GM12891 (cell line): ENCODE results near the gene PTPRN2.

Experiments
- PAX5 ChIP-seq: IDR thresholded peaks from 2 replicates; pipeline ENCODE4 v1.6.1; 2011; ENCODE audit warnings: low read length, moderate library complexity, mild to moderate bottlenecking; ENCODE audit not compliant: insufficient read depth, severe bottlenecking
- POLR2A ChIP-seq: IDR thresholded peaks from 2 replicates; pipeline ENCODE4 v1.6.1; 2011; ENCODE audit warnings: low read depth, low read length, control low read depth
- POLR2AphosphoS5 ChIP-seq: IDR thresholded peaks from 2 replicates; pipeline ENCODE4 v1.6.1; 2011; ENCODE audit warnings: low read depth, low read length, control low read depth
- POU2F2 ChIP-seq: IDR thresholded peaks from 2 replicates; pipeline ENCODE4 v1.6.1; 2011; ENCODE audit warnings: low read depth, mild to moderate bottlenecking, control low read depth, low read length, moderate library complexity
- SPI1 ChIP-seq: IDR thresholded peaks from 2 replicates; pipeline ENCODE4 v1.6.1; 2011; ENCODE audit warnings: low read depth, low read length, control low read depth
- TAF1 ChIP-seq: IDR thresholded peaks from 2 replicates; pipeline ENCODE4 v1.6.1; 2011; ENCODE audit warnings: low read depth, low read length, control low read depth

- TF ChIP-seq TAF1: no peak
- no peak for TF ChIP-seq POLR2A
- TF ChIP-seq POLR2AphosphoS5: no peak
- no peak for TF ChIP-seq SPI1
- TF ChIP-seq PAX5: no peak
- no peak for TF ChIP-seq POU2F2
Observed at GRCh38 chr7:158443688-158444483, 143.7 kb downstream of the PTPRN2 start.
